GM19452 (cell line): ENCODE data around the gene EDA.
"Not testable (repeated sequence)": the region's sequence is repeated elsewhere in the genome, so short reads cannot be mapped to it uniquely, and the experiment has no call there.

ENCODE experiments used
- ATAC-seq: cut with Tn5 transposase; IDR thresholded peaks from one replicate; pipeline ENCODE4 v1.9.1; 2021; ENCODE audit not compliant: unreplicated experiment

Gene EDA

DNA sequence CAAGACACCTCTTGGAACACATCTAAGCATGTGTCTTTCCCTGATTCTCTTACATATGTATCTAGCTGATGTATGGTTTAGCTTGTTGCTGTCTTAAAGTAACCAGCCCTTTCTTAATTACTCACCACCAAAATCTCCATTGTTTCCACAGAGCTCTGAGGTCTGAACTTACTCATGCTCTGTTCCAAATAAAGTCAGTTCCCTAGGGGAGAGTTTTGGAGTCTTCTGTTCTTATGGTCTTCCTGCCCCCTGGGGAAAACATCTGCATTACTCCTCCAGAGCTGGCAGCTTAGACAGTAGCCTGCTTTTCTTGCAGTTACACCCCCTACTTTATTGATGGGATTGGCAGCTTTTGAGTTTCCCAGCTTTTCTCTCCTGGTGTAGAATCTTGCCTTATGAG, 125.8 kb downstream of the EDA start:
- ATAC-seq: no peak

DNA sequence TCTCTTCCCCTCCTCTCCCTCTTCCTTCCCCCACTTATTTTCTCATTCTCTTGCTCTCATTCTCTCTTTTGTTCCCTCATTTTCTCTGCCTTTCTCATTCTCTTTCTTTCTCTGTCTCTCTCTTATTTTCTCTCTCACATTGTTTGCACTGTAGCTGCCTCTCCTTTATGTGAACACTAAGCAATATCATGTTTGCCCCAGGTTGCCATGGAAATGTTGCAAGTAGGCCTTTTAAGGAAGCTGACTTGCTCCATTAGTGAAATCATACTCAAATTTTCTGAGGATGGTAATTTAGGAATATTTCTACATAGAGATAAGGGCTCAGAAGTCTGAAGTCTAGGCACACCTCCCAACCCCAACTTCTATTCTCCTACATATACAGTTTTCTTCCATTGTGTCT, 130.1 kb downstream of the EDA start:
- ATAC-seq: no peak

DNA sequence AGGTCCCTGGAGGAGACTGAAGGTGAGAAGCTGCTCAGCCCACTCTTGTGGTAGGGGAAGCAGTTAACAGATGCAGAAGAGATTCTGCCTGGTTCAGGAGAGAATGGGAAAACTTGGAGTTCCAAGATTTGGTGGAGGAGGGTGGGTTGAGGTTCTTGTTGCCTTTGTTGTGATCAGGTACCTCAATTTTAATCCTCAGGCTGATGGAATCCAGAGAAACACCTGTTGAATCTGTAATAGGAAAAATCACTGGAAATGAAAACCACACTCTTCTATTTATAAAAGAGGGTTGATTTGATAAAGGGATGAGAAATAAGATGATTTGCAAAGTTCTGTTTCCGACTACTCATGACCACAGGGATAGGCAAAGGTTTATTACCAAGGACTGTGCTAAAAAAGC, 132.1 kb downstream of the EDA start:
- no peak for ATAC-seq

GRCh38 chrX:69759921-69760625, 144.2 kb downstream of the EDA start:
- no peak for ATAC-seq

DNA sequence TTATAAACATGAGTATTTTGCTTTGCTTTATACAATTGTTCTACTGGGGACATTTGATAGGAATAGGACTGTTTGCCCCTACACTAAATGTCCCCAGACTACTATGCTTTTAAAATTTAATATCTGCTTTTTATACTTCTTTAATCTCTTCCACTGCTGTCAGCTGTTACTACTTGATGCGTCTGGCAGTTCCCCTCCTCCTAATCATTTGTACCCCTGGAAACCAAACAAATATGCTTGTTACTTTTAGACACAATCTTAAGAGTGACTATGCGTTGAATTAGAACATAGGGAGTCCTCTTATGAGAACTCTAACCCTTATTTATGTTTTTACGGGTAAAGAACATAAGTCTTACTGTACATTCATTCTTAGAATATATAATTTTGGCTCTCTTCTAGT, 145.7 kb downstream of the EDA start:
- ATAC-seq: no peak

DNA sequence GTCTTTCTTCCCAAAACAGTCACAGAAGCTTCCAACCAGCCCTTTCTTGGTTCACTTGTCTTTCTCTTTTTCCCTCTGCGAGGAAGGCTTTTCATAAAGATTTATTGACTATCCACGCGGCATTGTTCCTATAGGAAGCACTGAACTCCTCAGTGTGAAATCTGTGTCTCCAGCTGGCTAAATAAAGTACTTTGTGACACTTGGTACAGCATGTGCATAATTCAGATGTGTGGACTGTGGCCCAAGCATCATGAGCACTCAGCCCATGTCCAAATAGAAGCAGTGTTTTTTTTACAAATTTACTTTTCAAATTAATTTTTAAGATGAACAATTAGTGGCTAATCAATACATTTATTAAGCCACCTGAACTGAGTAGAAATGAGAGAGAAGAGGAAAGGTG, 146.4 kb downstream of the EDA start:
- no peak for ATAC-seq

GRCh38 chrX:69793260-69793935, 177.5 kb downstream of the EDA start:
- no peak for ATAC-seq

GRCh38 chrX:69795702-69796101, 179.8 kb downstream of the EDA start:
- ATAC-seq: no peak

DNA sequence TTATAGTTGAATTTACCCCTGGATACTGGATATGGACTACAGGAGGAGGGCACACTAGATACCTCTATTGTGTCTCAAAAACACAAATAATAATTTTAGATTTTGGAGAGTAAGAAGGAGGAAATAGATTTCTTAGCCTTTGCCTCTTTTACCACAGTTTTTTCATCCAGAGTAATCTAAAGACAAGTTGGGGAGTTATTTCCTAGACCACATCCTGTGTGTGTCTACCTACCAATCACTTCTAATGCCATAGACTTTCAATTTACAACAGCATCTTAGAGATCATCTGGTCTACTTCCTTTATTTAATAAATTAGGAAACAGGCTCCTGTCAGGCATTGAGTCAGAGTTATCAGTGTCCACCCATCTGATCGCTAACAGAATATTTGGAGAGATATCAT, 191.5 kb downstream of the EDA start:
- ATAC-seq: no peak

- no peak for ATAC-seq
Measured at GRCh38 chrX:69808375-69808774, 192.5 kb downstream of the EDA start.

DNA sequence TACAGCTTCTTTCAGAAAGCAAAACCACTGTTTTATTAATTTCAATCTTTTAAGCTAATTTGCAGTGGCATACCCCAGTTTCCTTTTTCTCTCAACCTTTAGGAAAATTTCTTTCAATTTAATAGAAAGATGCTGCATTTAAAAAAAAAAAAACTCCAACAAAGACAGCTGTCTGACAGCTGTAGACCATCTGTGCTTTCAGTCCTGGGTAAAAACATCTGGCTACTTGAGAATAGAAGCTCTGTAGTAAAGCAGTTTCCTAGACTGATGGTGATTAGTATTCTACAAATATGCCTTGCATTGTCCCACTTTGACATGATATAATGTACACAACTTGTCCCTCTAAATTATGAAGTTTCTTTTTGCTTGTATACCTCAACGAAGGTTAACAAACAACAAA, 197.8 kb downstream of the EDA start:
- no peak for ATAC-seq

GRCh38 chrX:69815063-69815462, 199.2 kb downstream of the EDA start:
- no peak for ATAC-seq

- no peak for ATAC-seq
Measured at GRCh38 chrX:69815519-69815918, 199.6 kb downstream of the EDA start.

DNA sequence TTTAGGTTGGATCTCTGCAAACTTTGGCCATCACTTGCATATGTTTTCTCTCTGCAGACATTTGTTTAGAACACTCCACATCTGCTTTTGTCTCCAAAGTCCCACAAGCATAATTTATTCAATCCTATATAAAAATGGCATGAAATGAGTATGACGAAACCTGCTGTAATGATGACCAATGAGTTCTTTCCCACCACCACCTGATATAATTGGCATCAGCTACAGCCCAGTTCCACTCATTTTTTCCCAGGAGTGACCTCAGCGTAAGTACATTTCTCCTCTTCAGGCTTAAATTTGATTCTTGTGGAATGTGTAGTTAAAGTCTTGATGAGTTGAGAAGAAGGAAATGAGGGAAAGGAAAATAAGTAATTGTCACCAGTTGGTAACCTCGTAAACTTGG, 228.7 kb downstream of the EDA start:
- ATAC-seq: no peak

DNA sequence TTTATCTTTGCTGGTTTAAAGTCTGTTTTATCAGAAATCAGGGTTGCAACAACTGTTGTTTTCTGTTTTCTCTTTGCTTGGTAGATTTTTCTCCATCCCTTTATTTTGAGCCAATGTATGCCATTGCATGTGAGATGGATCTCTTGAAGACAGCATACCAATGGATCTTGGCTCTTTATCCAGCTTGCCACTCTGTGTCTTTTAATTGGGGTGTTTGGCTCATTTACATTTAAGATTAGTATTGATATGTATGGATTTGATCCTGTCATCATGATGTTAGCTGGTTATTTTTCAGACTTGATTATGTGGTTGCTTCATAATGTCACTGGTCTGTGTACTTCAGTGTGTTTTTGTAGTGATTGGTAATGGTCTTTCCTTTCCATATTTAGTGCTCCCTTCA, 244.1 kb downstream of the EDA start:
- ATAC-seq: not testable (repeated sequence)

- ATAC-seq: no peak
Measured at GRCh38 chrX:69876221-69876620, 260.3 kb downstream of the EDA start.

DNA sequence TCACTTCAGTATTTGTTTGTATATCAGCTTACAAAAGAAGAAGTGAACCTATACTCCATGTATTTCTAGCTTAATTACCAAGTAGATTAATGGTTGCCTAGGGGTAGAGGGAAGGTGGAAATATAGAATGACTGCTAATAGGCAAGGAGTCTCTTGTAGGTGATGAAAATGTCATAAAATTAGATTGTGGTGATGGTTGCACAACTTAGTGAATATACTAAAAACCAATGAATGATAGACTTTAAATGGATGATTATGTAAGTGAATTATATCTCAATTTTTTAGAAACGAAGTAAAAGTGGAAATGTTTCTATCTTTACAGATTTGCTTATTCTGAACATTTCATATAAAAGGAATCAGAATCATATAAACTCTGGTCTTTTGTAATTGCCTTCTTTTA, 268.3 kb downstream of the EDA start:
- no peak for ATAC-seq

GRCh38 chrX:69896046-69896445, 280.1 kb downstream of the EDA start:
- no peak for ATAC-seq

DNA sequence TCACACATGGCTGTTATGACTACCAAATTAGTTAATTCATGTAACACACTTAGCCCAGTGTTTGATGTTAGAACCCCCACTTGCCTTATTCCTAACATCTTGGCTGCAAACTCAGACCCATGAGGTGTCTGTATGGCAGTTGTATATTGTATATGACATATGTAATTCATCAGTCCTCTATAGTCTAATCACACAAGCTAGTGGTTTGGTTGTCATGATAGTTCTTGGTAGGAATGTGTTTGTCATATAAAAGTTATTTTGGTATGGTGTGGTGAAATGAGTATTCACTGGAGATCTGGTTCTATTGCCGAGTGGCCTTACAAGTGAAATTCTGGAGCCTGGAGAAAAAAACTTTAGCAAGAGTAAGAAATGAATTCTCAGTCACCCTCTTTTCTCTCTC, 284.6 kb downstream of the EDA start:
- no peak for ATAC-seq

GRCh38 chrX:69906447-69906846, 290.5 kb downstream of the EDA start:
- no peak for ATAC-seq

- ATAC-seq: no peak
Measured at GRCh38 chrX:69914781-69915180, 298.9 kb downstream of the EDA start.

- no peak for ATAC-seq
Measured at GRCh38 chrX:69919749-69920148, 303.8 kb downstream of the EDA start.

- no peak for ATAC-seq
Measured at GRCh38 chrX:69932323-69932722, 316.4 kb downstream of the EDA start.
